ENCODE data around the gene LASP1NB.
"Not testable (repeated sequence)": the region's sequence is repeated elsewhere in the genome, so short reads cannot be mapped to it uniquely, and the experiment has no call there.

Gene LASP1NB

DNA sequence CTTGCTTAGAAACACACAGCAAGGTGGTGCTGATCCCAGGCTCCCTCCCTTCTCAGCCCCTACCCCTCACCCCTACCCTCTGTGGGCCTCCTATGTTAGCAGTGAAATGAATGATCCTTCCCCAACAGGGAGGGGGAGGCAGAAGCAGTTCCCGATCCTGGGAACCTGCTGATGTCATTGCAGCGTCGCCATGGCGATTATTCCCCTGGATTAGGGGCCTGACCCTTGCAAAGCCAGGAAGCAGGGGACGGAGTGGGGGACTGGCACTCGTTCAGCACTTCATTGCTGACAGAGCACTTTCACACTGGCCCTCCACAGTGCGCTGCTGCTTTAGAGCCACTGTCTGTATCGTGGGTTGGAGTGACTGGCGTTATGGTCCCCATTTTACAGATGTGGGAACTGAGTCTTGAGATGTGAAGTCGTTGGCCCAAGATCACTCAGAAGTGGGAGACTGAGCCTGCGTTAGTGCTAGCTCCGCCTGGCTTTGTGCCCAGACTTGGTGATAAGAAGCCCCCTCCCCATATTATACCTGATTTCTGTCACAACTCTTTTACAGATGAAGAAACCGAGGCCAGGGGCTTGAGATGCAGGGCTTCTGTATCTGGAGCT lies 29.0 kb upstream of the LASP1NB start:
- in situ Hi-C loops (cut with MboI; ENCODE audit: low sequenced_read_pairs): no loop called here

DNA sequence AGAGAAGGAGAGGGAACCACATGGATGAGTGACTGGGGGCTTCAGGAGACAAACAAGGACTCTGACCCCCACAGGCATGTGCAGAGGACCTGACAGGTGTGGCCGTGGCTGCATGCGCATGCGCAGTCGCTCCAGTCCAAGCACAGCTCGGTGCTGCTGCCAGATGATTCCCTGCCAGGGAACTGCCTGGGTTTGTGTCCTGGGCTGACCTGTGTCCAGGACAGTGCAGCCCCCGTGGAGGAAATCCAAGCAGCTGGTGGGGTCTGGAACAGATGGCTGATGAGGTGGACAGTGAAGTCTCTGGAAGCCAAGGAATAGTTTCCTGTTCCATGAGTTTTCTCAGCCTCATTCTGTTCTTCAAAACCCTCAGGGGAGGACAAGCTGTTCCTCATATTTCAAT lies 28.2 kb upstream of the LASP1NB start:
- in situ Hi-C loops (cut with MboI; ENCODE audit: low sequenced_read_pairs): no loop called here

DNA sequence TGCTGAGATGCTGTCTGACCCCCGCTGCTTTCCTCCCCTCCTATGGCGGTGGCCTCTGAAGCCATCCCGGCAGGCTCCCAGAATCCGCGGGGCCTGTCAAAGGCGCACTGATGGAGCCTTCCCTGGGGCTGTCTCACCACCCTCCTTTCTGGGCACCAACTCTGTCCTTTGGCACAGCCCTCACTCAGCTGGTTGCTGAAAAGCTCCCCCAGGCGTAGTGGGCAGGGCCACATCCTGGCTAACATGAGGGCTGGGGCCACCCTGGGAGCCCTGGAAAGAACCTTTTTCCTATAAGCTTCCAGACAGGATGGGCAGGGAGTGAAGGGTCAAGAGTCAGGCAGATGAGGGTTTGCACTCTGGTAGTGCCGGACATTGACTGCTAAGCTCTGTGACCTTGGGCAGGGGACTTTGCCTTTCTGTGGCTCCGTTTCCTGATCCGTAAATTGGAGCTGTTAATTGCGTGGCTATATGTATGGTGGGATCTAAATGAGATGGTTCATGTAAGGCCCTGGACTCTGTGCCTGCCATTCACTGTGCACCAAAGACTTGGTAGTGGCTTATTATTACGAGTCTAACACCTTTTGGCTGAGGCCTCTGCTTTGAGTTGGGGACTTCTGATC lies 27.6 kb upstream of the LASP1NB start:
- in situ Hi-C loops (cut with MboI; ENCODE audit: low sequenced_read_pairs): no loop called here

DNA sequence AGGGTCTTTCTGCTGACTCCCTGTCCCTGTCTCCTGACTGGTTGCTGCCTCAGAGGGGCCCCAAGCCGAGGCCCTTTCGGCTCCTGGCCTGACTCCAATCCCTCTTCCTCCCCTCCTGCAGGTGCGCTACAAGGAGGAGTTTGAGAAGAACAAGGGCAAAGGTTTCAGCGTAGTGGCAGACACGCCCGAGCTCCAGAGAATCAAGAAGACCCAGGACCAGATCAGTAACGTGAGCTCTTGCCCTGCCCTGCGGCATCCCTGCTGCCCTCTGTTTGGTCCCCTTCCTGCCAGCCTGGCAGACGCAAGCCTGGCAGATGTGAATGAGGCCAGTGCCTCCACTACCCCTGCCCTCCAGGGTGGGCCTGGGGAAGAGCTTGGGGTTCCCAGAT lies 27.1 kb upstream of the LASP1NB start:
- in situ Hi-C loops (cut with MboI; ENCODE audit: low sequenced_read_pairs): no loop called here

DNA sequence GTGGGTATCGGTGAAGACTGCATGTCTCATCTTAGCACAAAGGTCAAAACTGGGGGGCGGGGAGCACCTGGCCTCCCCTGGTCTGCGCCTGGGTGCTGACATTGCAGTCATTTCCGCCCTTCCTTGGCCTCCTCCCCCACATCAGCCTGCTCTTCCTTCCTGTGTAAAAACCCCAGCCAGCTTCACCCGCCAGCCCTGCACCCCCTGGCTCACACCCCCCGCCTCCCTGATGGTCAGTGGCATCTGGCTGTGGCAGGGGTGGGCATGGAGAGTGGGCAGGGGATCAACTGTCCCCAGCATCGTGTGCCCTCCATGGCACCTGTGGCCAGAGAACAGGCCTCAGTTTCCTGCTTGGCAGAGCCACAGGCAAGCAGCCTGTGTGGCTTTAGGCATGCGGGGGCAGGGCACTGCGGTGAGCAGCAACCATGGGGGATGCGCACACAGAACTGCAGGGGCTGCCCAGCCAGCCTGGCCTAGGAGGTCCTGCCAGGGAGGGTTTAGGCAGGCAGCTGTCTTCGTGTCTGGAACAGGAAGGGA lies 26.5 kb upstream of the LASP1NB start:
- in situ Hi-C loops (cut with MboI; ENCODE audit: low sequenced_read_pairs): no loop called here

DNA sequence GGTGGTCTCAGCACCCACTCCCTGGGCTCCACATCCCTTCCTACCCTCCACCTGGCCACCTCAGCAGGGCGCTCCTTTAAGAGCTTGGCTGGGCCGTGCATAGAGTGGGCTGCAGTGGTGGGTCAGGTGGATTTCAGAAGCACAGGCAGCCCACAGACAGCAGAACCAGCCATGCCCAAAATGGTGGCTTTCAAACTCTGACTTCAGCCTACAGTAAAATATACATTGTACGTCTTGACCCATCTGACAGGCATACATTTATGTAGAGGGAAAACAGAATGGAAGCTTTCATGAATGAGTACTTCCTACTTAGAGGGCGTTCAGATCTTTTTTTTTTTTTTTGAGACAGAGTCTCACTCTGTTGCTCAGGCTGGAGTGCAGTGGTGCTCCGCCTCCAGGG lies 26.0 kb upstream of the LASP1NB start:
- in situ Hi-C loops (cut with MboI; ENCODE audit: low sequenced_read_pairs): no loop called here

DNA sequence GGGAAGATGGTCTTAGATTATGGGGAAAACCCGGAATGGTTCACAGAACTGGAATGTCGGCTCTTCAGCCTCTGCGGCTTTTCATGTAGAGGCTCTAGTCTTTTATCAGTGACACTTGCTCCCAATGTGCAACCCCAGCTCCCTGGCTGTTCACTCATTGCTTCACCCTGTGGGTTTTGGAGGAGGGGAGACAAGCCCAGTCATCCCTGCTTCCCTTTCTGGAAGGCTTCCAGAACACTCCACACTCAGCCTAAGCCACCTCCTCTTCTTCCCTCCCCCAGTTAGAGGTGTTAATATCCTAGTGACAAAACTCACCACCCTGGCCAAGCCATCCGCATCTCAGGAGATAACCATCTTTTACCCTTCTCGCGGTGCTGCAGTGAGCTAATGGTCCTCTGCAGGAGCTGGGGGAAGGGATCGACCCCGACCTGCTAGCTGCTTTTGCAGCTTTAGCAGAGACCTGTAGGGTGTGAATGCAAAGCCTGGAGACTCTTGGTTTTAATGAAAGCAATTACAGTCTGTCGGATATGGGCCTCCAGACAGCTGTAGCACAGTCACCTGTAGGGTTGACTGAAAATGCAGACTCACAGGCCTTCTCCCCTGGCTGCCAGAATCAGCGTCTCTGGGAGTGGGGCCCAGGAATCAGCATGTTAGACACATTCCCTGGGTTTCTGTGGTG lies 24.3 kb upstream of the LASP1NB start:
- in situ Hi-C loops (cut with MboI; ENCODE audit: low sequenced_read_pairs): no loop called here

DNA sequence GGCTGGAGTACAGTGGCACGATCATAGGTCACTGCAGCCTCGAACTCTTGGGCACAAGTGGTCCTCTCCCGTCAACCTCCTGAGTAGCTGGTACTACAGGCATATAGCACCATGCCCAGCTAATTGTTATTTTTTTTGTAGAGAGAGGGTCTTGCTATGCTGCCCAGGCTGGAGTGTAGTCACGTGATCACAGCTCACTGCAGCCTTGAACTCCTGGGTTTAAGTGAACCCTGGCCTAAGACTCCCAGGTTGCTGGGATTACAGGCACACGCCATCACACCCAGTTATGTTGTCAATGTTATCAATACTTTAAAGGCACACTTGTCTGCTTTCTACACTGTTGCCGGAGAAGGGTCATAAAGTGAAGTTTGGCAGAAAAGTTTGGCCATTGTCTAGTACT lies 22.0 kb upstream of the LASP1NB start:
- in situ Hi-C loops (cut with MboI; ENCODE audit: low sequenced_read_pairs): no loop called here

DNA sequence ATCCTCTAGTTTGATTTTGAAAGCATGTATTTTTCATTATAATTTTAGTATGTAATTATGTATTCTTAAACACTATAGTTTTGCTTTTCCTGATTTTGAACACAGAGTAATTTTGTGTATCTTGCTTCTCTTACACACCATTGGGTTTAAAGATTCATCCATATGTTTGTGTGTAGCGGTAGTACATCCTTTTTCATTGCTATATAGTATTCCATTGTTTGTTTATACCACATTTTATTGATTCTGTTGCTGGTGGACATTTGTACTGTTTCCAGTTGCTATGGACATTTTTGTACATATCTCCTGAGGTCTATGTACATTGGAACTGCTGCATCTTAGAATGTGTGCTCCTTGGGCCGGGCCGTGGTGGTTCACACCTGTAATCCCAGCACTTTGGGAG lies 20.5 kb upstream of the LASP1NB start:
- in situ Hi-C loops (cut with MboI; ENCODE audit: low sequenced_read_pairs): no loop called here

DNA sequence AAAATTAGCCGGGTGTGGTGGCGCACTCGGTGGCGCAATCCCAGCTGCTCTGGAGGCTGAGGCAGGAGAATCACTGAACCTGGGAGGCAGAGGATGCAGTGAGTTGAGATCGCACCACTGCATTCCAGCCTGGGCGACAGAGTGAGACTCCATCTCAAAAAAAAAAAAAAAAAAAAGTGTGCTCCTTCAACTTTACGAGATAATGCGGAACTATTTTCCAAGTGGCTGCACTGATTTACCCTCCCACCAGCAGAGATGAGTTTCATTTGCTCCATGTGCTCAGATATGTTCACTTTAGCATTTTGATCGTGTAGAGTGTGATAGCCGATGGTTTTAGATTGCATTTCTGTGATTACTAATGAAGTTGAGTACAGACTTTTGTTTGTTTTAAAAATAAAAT lies 20.0 kb upstream of the LASP1NB start:
- in situ Hi-C loops (cut with MboI; ENCODE audit: low sequenced_read_pairs): no loop called here

DNA sequence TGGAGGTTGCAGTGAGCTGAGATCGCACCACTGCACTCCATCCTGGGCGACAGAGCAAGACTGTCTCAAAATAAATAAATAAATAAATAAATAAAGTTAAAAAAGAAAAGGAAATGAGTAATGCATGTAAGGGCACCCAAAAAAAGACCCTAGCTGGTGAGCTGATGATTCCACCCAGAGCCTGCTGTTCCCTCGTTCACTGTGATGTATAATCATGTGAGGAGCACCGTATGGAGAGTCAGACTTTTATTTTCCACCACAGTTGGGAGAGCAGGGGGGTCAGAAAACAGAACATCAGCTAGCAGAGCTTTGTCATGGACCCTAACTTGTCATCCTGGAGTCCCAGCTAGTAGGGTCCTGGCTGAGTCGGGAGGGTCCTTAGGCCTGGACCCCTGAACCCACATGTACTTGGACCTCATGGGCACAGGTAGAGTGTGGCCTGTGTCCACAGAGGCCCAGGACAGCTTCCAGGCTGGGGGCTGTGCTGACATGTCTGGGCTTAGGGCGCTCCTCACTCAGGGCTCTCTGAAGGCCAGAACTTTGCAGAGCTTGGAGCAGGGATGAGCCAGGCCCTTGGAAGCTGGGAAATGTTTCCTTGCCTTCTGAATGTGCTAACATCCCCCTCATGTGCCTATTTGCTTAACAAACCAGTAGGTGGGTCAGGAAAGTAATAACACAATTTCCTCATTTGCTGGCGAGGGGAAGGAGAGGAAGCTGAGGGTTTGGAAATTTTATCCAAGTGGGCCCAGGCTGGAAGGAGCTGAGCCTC lies 18.8 kb upstream of the LASP1NB start:
- in situ Hi-C loops (cut with MboI; ENCODE audit: low sequenced_read_pairs): no loop called here

DNA sequence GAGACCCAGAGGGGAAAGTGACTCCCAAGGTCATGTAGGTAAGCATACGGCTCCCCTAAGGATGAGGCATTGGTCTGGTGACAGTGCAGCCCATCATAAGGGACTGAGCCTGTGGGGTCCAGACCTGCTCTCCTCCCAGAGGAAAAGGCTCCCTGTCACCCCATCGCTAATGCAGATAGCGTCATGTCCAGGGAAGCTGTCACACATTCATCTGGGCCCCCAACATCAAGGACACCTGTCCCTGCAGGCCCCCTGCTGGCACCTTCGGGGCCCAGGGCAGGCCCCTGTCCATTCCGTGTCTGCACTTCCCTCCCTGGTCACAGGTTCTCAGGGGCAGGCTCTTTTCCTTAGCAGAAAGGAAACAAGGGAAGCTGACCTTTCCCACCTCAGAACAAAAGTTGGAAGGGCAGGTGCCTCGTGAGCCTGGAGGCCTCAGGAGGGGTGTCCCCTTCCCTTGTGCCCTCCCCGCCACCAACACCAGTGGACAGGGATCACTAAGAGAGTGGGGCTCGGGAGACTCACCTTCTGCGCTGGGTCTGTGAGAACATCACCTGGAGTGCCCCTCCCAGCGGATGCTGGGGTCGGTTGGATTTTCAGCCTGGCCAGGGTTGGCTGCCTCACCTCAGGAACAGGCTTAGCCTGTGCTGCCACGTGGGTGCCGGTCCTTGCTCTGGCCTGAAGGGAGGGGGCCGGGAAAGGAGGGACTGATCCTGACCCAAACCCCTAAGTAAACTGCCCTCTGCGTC lies 17.3 kb upstream of the LASP1NB start:
- in situ Hi-C loops (cut with MboI; ENCODE audit: low sequenced_read_pairs): no loop called here

DNA sequence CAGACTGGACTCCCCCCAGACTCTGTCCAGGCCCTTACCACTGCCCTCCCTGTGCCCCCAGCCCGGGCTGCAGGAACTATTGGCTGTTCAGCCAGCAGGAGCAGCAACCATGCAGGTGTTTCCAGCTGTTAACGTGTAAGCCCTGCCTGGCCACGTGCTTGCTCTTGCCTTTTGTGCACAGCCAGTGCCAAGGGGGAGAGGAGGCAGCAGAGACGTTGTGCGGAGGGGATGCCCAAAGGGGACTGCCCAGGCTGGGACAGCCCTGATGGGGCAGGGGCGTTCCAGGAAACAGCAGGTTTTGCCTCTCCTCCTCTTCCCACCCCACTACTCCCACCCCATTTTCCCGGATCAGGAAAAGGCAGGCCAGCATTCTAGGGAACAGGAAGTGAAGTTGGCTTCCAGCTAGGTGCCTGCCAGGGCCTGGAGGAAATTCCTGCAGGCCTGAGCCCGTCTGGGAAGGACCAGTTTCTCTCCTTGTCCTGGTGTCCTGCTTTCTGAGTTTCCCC lies 16.7 kb upstream of the LASP1NB start:
- in situ Hi-C loops (cut with MboI; ENCODE audit: low sequenced_read_pairs): no loop called here

DNA sequence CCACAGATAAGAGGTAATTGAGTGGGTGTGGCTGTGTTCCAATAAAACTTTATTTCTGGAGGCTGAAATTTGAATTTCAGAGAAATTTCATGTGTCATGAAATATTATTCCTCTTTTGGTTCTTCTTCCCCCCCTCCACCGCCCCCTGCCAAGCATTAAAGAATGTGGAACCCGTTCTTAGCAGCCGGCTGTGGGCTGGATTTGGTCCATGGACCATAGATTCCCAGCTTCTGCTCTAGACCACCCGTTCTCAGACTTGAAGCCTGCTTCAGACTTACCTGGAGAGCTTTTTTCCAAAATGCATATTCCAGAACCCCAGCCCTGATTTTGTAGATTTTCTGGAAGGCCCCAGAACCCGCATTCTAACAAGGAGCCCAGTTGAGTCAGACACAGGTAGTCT lies 15.1 kb upstream of the LASP1NB start:
- in situ Hi-C loops (cut with MboI; ENCODE audit: low sequenced_read_pairs): no loop called here

DNA sequence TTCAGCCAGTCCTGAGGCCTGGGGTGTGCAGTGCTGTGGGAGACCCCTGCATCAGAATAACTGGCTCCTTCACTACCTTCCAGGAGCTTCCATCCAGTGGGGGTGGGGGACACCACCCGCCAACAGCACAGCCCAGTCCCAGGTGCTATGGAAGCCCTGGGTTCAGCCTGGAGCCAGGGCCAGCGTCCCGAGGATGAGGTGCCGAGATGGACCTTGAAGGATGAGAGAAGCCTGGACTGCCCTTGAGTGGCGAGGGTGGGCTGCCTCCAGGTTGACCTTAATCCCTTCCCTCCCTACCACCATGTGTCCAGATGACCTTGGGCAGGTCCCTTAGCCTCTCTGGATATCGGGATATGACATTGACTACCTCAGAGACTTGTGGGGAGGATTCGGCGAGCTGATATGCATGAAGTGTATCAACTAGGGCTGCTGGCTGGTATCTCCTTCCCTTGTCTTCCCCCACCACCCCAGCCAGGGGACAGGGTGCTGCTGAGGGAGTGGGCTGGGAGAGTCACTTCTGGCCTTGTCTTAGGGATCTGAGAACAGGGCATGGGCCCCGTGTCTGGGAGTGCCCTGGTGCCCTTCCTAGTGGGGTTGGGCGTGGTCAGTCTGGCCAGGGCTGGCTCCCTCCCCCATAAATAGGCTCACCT lies 14.2 kb upstream of the LASP1NB start:
- in situ Hi-C loops (cut with MboI; ENCODE audit: low sequenced_read_pairs): no loop called here

DNA sequence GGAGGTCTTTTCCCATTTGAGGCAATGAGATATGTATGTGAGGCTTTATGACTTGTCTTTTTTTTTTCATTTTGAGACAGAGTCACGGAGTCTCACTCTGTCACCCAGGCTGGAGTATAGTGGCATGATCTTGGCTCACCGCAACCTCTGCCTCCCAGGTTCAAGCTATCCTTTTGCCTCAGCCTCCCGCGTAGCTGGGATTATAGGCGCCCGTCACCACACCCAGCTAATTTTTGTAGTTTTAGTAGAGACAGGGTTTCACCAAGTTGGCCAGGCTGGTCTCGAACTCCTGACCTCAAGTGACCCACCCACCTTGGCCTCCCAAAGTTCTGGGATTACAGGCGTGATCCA lies 13.7 kb upstream of the LASP1NB start:
- in situ Hi-C loops (cut with MboI; ENCODE audit: low sequenced_read_pairs): not testable (repeated sequence)

DNA sequence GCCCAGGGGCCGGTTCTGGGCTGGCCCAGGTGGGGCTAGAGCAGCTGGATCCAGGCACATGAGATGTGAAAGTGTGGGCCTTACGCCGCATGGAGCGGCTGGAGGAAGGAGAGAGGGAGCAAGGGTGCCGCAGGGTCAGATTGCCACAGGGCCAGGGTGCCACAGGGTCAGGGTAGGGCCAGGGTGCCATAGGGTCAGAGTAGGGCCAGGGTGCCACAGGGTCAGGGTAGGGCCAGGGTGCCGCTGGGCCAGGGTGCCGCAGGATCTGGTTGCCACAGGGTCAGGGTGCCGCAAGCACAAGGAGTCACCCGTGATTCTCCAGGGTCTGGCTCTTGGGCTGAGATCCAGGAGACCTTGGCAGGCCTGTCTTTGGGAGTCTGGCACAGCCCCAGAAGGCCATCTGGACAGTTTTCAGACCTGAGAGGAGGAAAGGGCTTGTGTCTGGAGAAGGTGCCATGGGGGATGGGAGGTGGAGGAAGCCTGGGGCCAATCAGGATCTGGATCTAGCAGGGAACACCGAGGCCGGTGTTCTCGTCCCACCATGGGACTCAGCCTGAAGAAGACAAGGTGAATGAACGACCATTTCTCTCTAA lies 13.1 kb upstream of the LASP1NB start:
- in situ Hi-C loops (cut with MboI; ENCODE audit: low sequenced_read_pairs): no loop called here

DNA sequence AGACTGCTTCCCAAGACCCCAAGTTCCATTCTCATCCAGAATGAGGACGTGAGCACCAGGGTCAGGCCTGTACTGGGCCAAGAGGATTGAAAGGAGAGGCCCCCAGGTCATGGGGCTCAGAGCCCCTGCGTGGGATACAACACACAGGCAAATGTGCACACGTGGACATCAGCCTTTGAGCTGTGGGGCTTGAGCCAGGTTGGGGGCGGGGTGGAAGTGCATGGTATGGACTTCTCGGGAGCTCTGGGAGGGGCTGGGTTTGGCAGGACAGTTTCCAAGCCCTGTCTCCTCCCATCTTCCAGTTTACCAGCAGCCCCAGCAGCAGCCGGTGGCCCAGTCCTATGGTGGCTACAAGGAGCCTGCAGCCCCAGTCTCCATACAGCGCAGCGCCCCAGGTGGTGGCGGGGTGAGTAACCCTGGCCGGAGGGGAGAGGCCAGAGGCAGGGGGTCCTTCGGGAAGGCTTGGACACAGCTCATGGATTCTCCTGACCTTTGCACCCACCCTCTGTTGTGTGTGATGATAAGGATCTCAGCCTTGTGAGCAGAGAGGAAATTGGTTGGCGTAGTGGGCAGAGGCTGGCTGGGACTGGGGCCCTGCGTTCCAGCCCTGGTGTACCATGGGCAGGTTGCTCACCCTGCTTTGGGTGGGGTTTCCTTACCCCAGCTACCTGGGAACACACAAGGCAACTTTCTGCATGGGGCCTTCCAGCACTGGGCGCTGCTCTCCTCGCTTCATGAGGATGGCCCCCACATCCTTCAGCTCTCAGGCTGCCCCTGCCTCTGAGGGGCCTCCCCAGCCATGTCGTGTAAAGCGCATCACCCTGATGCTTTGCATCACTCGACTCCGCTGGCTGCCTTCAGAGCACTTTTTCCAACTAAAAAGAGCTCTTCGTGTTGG lies 10.4 kb upstream of the LASP1NB start:
- in situ Hi-C loops (cut with MboI; ENCODE audit: low sequenced_read_pairs): no loop called here

DNA sequence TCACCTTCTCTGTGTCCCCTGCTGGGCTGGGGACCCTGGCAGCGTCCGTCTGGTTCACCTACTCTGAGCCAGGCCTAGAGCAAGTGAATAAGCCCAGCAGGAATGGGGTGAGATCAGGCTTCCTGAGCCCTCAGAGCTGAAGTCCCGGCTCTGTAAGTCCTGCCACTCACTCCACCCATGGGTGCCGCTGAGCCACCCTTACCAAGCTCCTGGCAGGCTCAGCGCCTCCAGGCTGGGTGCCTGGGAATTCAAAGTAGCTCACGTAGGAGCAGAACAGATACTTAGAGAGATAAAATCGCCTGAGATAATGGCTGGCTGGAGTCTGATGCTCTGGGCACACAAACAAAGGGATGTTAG lies 9.8 kb upstream of the LASP1NB start:
- in situ Hi-C loops (cut with MboI; ENCODE audit: low sequenced_read_pairs): no loop called here

Data from HL-60/S4 (cell line).